ENCODE results near the gene ATP6V0A4.
"Not testable (repeated sequence)": the region's sequence is repeated elsewhere in the genome, so short reads cannot be mapped to it uniquely, and the experiment has no call there.

- TF ChIP-seq FOXM1 (IDR thresholded peaks at IDR 0.05; ENCODE audit: borderline replicate concordance); ELF4 (IDR thresholded peaks at IDR 0.05); TARDBP (IDR thresholded peaks at IDR 0.05); FOXK2 (IDR thresholded peaks at IDR 0.05): not testable (repeated sequence)
Observed at GRCh38 chr7:138695776-138696175, 102.2 kb downstream of the ATP6V0A4 start.
